Measurements from ENCODE around the gene RANBP2.

The RANBP2 gene

GRCh38 chr2:108833219-108833618 is 113.9 kb downstream of the RANBP2 start:
- TF ChIP-seq, protein P1, sequence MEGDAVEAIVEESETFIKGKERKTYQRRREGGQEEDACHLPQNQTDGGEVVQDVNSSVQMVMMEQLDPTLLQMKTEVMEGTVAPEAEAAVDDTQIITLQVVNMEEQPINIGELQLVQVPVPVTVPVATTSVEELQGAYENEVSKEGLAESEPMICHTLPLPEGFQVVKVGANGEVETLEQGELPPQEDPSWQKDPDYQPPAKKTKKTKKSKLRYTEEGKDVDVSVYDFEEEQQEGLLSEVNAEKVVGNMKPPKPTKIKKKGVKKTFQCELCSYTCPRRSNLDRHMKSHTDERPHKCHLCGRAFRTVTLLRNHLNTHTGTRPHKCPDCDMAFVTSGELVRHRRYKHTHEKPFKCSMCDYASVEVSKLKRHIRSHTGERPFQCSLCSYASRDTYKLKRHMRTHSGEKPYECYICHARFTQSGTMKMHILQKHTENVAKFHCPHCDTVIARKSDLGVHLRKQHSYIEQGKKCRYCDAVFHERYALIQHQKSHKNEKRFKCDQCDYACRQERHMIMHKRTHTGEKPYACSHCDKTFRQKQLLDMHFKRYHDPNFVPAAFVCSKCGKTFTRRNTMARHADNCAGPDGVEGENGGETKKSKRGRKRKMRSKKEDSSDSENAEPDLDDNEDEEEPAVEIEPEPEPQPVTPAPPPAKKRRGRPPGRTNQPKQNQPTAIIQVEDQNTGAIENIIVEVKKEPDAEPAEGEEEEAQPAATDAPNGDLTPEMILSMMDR (IDR thresholded peaks at IDR 0.05; ENCODE audit: low read depth, low read length) = no peak
- DNase-seq (ENCODE audit: low read depth in 2 of 2) = peak; percentile 16 to 31
- H3K4me3 ChIP-seq (replicated peaks in 1 of 2; ENCODE audit: low read depth in 2 of 2, low read length in 2 of 2) = no peak overlapping the region

- DNase-seq (ENCODE audit: low read depth in 2 of 2) = no peak
- TF ChIP-seq, protein P1 (IDR thresholded peaks at IDR 0.05; ENCODE audit: low read depth, low read length) = no peak
Measured at GRCh38 chr2:108834620-108835019, 115.3 kb downstream of the RANBP2 start.

DNA sequence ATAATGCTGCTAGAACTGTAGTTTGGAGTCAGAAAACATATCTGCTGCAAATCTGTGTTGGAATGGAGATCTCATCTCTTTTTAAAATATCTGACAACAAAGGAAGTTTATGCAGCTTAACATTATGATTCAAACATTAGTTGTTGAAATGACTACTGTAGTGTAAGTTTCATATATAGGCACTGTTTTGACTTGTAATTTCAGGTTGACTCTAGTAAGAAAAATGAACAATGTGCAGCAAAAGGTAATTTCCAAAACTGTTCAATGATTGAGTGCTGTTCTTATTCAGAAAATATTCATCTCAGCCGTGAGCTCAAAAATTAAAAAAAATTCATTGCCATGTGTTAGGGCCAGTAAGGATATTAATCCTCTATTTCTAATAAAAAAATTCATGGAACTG is 115.8 kb downstream of the RANBP2 start:
- no peak overlapping the region for H3K4me3 ChIP-seq (replicated peaks in 1 of 2; ENCODE audit: low read depth in 2 of 2, low read length in 2 of 2)
- TF ChIP-seq, protein P1 (IDR thresholded peaks at IDR 0.05; ENCODE audit: low read depth, low read length) = no peak
- no peak for DNase-seq (ENCODE audit: low read depth in 2 of 2)

More at GRCh38 chr2:108834620-108835019, 115.3 kb downstream of the RANBP2 start:
- no peak overlapping the region for H3K4me3 ChIP-seq (replicated peaks in 1 of 2; ENCODE audit: low read depth in 2 of 2, low read length in 2 of 2)

Measured in cardiac fibroblast (primary cell).